ENCODE data around the gene ANP32A.

Gene ANP32A

DNA sequence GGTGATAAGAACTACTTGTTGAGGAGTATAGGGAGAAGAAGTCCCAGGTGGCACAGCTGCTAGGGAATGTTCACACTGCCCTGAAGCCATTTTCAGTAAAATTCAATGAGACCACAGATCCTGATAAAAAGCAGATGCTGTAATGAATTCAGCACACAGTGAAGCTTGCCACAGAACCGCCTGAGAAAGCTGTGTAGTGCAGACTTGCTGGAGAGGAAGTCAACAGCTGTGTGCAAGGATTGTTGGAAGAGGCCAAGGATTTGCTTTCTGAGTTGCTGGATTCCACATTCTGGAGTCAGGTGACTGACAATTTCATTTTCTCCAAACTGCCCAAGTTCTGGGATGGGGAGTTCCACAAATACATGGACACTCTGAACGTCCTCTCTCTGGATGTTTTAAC, 70.9 kb downstream of the ANP32A start:
- DNase-seq (ENCODE audit: low read depth) = no peak
- TF ChIP-seq, protein P1, sequence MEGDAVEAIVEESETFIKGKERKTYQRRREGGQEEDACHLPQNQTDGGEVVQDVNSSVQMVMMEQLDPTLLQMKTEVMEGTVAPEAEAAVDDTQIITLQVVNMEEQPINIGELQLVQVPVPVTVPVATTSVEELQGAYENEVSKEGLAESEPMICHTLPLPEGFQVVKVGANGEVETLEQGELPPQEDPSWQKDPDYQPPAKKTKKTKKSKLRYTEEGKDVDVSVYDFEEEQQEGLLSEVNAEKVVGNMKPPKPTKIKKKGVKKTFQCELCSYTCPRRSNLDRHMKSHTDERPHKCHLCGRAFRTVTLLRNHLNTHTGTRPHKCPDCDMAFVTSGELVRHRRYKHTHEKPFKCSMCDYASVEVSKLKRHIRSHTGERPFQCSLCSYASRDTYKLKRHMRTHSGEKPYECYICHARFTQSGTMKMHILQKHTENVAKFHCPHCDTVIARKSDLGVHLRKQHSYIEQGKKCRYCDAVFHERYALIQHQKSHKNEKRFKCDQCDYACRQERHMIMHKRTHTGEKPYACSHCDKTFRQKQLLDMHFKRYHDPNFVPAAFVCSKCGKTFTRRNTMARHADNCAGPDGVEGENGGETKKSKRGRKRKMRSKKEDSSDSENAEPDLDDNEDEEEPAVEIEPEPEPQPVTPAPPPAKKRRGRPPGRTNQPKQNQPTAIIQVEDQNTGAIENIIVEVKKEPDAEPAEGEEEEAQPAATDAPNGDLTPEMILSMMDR (IDR thresholded peaks at IDR 0.05; ENCODE audit: insufficient read depth, low read depth, low read length, missing control alignments) = no peak
- no peak overlapping the region for H3K4me3 ChIP-seq (ENCODE audit: low read length)

DNA sequence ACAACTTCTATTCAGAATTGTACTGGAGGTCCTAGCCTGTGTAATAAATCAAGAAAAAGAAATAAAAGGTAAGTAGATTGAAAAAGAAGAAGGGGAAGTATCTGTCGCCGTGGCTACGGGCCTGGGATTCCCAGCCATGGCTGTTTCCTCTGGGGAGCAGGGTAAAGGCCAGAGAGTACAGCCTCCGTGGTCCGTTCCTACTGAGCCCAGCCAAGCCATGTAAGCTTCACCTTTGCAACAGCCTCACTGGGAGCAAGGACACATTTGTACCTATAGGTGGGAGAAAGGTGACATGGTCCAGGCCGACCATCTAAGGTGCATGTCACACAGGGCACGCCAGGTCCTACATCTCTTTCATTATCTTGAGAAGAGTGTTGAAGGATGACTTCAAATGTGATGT, 71.3 kb downstream of the ANP32A start:
- H3K4me3 ChIP-seq (ENCODE audit: low read length) = no peak overlapping the region
- TF ChIP-seq, protein P1 (IDR thresholded peaks at IDR 0.05; ENCODE audit: insufficient read depth, low read depth, low read length, missing control alignments) = no peak
- DNase-seq (ENCODE audit: low read depth) = no peak

DNA sequence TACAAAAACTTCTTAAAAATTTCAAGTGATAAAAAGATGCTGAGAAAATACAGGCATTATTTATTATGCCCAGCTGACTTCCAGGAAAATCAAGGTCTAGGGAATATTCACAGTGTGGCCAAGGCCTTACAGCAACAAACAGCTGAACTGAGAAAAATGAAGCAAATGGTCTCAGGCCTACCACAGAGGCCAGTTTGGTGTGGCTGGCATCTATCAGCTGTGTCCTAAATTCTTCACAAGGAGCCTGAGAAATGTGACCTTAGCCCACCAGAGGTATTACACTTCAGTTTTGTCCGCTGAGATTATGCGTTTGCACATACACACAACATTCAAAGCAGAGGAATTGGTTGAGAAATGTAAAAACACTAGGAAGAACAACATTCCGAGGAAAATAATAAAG, 77.4 kb downstream of the ANP32A start:
- no peak for DNase-seq (ENCODE audit: low read depth)
- TF ChIP-seq, protein P1 (IDR thresholded peaks at IDR 0.05; ENCODE audit: insufficient read depth, low read depth, low read length, missing control alignments) = no peak
- no peak overlapping the region for H3K4me3 ChIP-seq (ENCODE audit: low read length)

DNA sequence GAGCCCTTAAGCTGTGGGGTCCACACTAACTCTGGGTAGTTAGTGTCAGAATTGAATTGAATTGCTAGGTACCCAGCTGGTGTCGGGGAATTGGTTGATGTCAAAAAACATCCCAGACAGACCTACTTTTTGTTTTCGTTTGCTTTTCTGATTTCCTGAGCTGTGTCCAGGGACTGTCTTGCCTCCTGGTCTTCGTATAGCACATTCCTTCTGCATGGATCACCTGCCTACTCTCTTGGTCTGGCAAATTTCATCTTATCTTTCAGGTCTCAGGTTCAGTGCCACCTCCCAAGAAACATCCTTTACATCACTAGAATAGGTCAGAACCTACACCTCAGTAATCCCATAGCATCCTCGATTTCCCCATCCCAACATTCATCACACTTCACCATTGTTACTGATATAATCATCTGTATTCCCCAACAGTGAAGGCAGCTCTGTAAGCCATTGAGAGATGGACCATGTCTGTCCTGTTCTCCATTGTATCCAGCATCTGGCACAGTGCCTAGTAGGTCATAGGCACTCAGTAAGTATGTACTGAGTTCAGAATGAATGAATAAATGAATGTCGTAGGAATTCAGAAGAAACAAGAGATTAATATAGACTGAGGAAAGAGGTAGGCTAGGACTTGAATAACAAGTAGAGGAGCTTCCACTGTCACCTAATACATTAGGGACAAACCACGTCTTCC, 81.2 kb downstream of the ANP32A start:
- no peak for DNase-seq (ENCODE audit: low read depth)
- H3K4me3 ChIP-seq (ENCODE audit: low read length) = no peak overlapping the region

DNA sequence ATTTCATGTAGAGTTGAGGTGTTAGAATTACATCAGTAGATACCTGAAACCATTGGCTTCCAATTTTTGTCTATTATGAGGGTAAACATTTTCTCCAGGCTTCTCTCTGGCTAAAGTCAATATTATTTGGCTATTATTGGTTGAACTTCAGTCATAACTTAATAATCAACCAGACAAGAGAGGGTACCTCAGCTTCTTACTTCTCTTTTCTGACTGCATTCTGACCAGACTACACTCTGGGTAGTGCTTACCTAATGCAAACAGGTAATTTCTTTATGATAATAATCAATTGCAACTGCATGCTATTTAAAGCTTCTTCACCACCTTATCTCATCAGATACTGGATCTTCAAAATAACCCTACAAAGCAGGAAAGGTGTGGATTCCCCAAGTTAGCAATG, 85.1 kb downstream of the ANP32A start:
- DNase-seq (ENCODE audit: low read depth) = no peak
- TF ChIP-seq, protein P1 (IDR thresholded peaks at IDR 0.05; ENCODE audit: insufficient read depth, low read depth, low read length, missing control alignments) = no peak
- no peak overlapping the region for H3K4me3 ChIP-seq (ENCODE audit: low read length)

More for the DNA sequence above, 81.2 kb downstream of the ANP32A start:
- TF ChIP-seq, protein P1 (IDR thresholded peaks at IDR 0.05; ENCODE audit: insufficient read depth, low read depth, low read length, missing control alignments) = no peak

DNA sequence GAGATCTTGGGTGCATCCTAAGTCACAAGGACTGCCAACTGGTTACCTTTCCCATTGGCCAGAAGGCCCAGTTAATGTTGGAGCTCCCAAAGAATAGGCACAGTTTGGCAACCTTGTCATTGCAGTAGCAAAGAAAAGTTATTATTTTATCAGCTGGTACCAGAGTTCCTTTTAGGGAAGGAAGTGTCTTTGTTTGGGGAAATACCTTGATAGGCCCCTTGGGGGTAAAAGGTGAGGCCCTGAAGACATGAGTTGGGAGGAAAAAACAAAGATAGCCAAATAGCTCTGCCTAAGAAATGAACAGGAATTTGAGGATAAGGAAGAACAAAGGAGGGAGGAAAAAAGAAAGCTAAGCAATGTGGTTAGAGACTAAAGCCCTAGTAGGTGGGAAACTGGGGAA, 85.8 kb downstream of the ANP32A start:
- TF ChIP-seq, protein P1 (IDR thresholded peaks at IDR 0.05; ENCODE audit: insufficient read depth, low read depth, low read length, missing control alignments) = no peak
- H3K4me3 ChIP-seq (ENCODE audit: low read length) = no peak overlapping the region
- no peak for DNase-seq (ENCODE audit: low read depth)

DNA sequence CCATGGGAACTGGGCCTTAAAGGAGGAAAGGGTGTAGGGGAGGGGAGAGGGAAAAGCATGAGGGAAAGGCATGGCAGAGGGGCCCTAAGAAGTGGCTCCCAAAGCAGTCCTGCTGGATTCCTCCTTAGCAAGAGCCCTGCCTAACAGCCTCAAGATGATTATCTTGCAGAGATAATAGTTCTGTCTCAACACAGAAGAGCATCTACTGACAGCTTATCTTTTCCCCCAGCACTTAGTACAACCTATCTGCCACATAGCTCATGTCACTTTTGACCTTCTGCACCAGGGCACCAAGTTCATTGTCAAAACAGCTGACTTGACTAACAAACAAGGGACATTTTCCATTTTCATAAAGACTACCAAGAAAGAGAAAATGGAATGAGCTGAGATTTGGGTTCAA, 86.3 kb downstream of the ANP32A start:
- TF ChIP-seq, protein P1 (IDR thresholded peaks at IDR 0.05; ENCODE audit: insufficient read depth, low read depth, low read length, missing control alignments) = no peak
- no peak overlapping the region for H3K4me3 ChIP-seq (ENCODE audit: low read length)
- DNase-seq (ENCODE audit: low read depth) = no peak

Measured in epithelial cell of esophagus (primary cell).